ENCODE results near the gene ZBTB43. TPM values are rescaled to one million over a fixed set of nuclear protein-coding genes. Genes with fewer than 3 reads are reported as not detected.

ZBTB43 gene
- total RNA-seq, 1 donor from 2014 or later, result 30.2 TPM

- intact Hi-C loops (cut with micrococcal nuclease), result no loop called here
- DNase-seq, result no peak
- no peaks in the 10 kb centered on the region for H3K9me3 ChIP-seq (replicated peaks)
- TF ChIP-seq CTCF (IDR thresholded peaks at IDR 0.05; ENCODE audit: borderline replicate concordance), result no peak
- H3K4me1 ChIP-seq, result peaks cover 33% of the 10 kb centered on the region
- H3K4me3 ChIP-seq, result no peak overlapping the region
- no peaks in the 10 kb centered on the region for H3K27me3 ChIP-seq (ENCODE audit: low read depth)
- peaks cover 31% of the 10 kb centered on the region for H3K36me3 ChIP-seq
- H3K27ac ChIP-seq (replicated peaks), result no peak overlapping the region
Observed at GRCh38 chr9:126883636-126884035, 78.8 kb downstream of the ZBTB43 start.

- Histone ChIP-seq H3K4me1 (peaks cover 33% of the 10 kb centered on the region), H3K27me3 (ENCODE audit: low read depth) (no peaks in the 10 kb centered on the region), H3K36me3 (peaks cover 19% of the 10 kb centered on the region), H3K27ac (replicated peaks) (peak overlapping the region; percentile 45), H3K4me3 (no peak overlapping the region), H3K9me3 (replicated peaks) (no peaks in the 10 kb centered on the region)
- TF ChIP-seq CTCF (IDR thresholded peaks at IDR 0.05; ENCODE audit: borderline replicate concordance), result no peak
- intact Hi-C loops (cut with micrococcal nuclease), result no loop called here
- no peak for DNase-seq
Observed at GRCh38 chr9:126885131-126885641, 80.3 kb downstream of the ZBTB43 start.

- peaks cover 9% of the 10 kb centered on the region for H3K36me3 ChIP-seq
- TF ChIP-seq CTCF (IDR thresholded peaks at IDR 0.05; ENCODE audit: borderline replicate concordance), result no peak
- H3K9me3 ChIP-seq (replicated peaks), result no peaks in the 10 kb centered on the region
- H3K4me3 ChIP-seq, result no peak overlapping the region
- intact Hi-C loops (cut with micrococcal nuclease), result no loop called here
- no peaks in the 10 kb centered on the region for H3K27me3 ChIP-seq (ENCODE audit: low read depth)
- H3K27ac ChIP-seq (replicated peaks), result no peak overlapping the region
- no peak for DNase-seq
- H3K4me1 ChIP-seq, result peaks cover 22% of the 10 kb centered on the region
Observed at GRCh38 chr9:126886034-126886822, 81.4 kb downstream of the ZBTB43 start.

DNA sequence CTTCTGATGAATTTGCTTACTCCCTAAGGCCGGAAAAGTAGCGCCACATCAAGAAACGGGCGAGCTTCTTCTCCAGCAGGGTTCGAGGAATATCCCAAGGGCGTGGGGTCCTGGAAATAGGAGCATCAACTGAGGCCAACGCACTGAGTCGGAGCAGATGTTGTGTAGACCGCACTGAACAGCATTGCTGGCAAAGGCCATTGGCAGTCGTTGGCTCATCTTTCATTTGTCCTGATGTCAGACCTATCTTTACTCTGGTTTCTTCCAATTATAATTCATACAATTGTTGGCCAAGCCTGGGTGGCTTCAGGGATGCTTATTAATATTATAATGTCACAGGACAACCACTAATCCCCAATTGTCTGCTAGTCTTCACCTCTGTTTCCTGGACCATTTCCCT lies 82.1 kb downstream of the ZBTB43 start:
- DNase-seq, result no peak
- H3K27me3 ChIP-seq (ENCODE audit: low read depth), result no peaks in the 10 kb centered on the region
- no peaks in the 10 kb centered on the region for H3K9me3 ChIP-seq (replicated peaks)
- intact Hi-C loops (cut with micrococcal nuclease), result no loop called here
- peaks cover 2% of the 10 kb centered on the region for H3K36me3 ChIP-seq
- H3K4me3 ChIP-seq, result no peak overlapping the region
- no peak overlapping the region for H3K27ac ChIP-seq (replicated peaks)
- no peak for TF ChIP-seq CTCF (IDR thresholded peaks at IDR 0.05; ENCODE audit: borderline replicate concordance)
- peaks cover 16% of the 10 kb centered on the region for H3K4me1 ChIP-seq

Other genes starting within 250 kb of the ZBTB43 start
- gene LMX1B, start 191.1 kb upstream of the ZBTB43 start, total RNA-seq, result 1.3 TPM
- gene ZBTB34, start 55.6 kb downstream of the ZBTB43 start, total RNA-seq, result 4.5 TPM
- gene RALGPS1, start 109.7 kb downstream of the ZBTB43 start, total RNA-seq, result 18.9 TPM

All from left ventricle myocardium inferior (tissue), 1 donor.